Naive thymus-derived CD4-positive, alpha-beta T cell (primary cell): ENCODE measurements around the gene F10. TPM values are rescaled to one million over a fixed set of nuclear protein-coding genes. Genes with fewer than 3 reads are reported as not detected.

Experiments used
- ATAC-seq: fragments of 150-1000 bp; cut with Tn5 transposase; 2 replicates; pipeline ENCODE4 v1.10.0; 2021; ENCODE audit warnings: mild to moderate bottlenecking, moderate library complexity
- CTCF ChIA-PET: fragments of 350-600 bp; sonication (Branson Sonifier 250); formaldehyde crosslinking; loops from one replicate; lab custom pipeline; 2021; ENCODE audit warnings: antibody characterized with exemption; lab: Charles Lee
- POLR2A ChIA-PET: fragments of 350-600 bp; sonication (Branson Sonifier 250); formaldehyde crosslinking; loops from one replicate; lab custom pipeline; 2021; ENCODE audit warnings: antibody characterized with exemption, inconsistent platforms; lab: Charles Lee
- DNase-seq, 9 donors: peaks; one replicate each; pipeline versions ENCODE4 v3.0.0 to v3.0.0-alpha.2; 2020 to 2022; ENCODE audit warnings: mixed read lengths in 1 of 9
- H3K27ac ChIP-seq: one replicate; pipeline ENCODE4 v1.7.0; 2013; ENCODE audit warnings: mild to moderate bottlenecking, low read depth, low read length, moderate library complexity
- H3K27me3 ChIP-seq, 2 donors: one replicate each; pipeline ENCODE4 v1.7.0; 2013; ENCODE audit warnings: low read length in 2 of 2, mild to moderate bottlenecking in 2 of 2, moderate library complexity in 2 of 2; ENCODE audit not compliant: control insufficient read depth in 2 of 2, insufficient read depth in 2 of 2
- H3K36me3 ChIP-seq, 3 experiments: 1 replicate in 2 of 3; 2 replicates in 1 of 3; pipeline ENCODE4 v1.7.0; 2013; ENCODE audit warnings: low read length in 3 of 3, mild to moderate bottlenecking in 3 of 3, moderate library complexity in 1 of 3; ENCODE audit not compliant: insufficient read depth in 3 of 3, control insufficient read depth in 2 of 3
- H3K4me1 ChIP-seq, 2 donors: one replicate each; pipeline ENCODE4 v1.7.0; 2013; ENCODE audit warnings: low read length in 2 of 2, mild to moderate bottlenecking in 2 of 2, moderate library complexity in 1 of 2; ENCODE audit not compliant: control insufficient read depth in 2 of 2, insufficient read depth in 2 of 2
- H3K4me3 ChIP-seq: 2 replicates; pipeline ENCODE4 v1.7.0; 2013; ENCODE audit warnings: mild to moderate bottlenecking, low read length
- H3K9me3 ChIP-seq, 3 experiments: 1 replicate in 2 of 3; 2 replicates in 1 of 3; pipeline ENCODE4 v1.7.0; 2013; ENCODE audit warnings: low read length in 3 of 3; ENCODE audit not compliant: control insufficient read depth in 2 of 3
- H3K27ac Mint-ChIP-seq, 9 donors: one replicate each; pipeline ENCODE4 v1.8.0; 2020 to 2022; ENCODE audit warnings: mixed read lengths in 9 of 9, mild to moderate bottlenecking in 8 of 9, moderate library complexity in 5 of 9, inconsistent platforms in 2 of 9
- H3K27me3 Mint-ChIP-seq, 5 donors: one replicate each; pipeline ENCODE4 v1.8.0; 2021 to 2022; ENCODE audit warnings: mixed read lengths in 5 of 5, mild to moderate bottlenecking in 1 of 5
- H3K36me3 Mint-ChIP-seq, 5 donors: one replicate each; pipeline ENCODE4 v1.8.0; 2020 to 2022; ENCODE audit warnings: mixed read lengths in 5 of 5, mild to moderate bottlenecking in 3 of 5, inconsistent platforms in 1 of 5
- H3K4me1 Mint-ChIP-seq, 7 donors: one replicate each; pipeline ENCODE4 v1.8.0; 2020 to 2022; ENCODE audit warnings: mixed read lengths in 7 of 7, mild to moderate bottlenecking in 3 of 7, inconsistent platforms in 1 of 7
- H3K4me3 Mint-ChIP-seq, 10 donors: one replicate each; pipeline ENCODE4 v1.8.0; 2020 to 2022; ENCODE audit warnings: mild to moderate bottlenecking in 10 of 10, mixed read lengths in 10 of 10, moderate library complexity in 6 of 10, inconsistent platforms in 2 of 10
- H3K9me3 Mint-ChIP-seq, 11 donors: one replicate each; pipeline ENCODE4 v1.8.0; 2020 to 2022; ENCODE audit warnings: mixed read lengths in 11 of 11, mild to moderate bottlenecking in 4 of 11, inconsistent platforms in 1 of 11, moderate library complexity in 1 of 11
- intact Hi-C, 2 donors: fragments of 100-400 bp; cut with micrococcal nuclease; formaldehyde crosslinking; loops; one replicate each; pipeline ENCODE4 v1.15.1; 2023
- polyA plus RNA-seq, 2 donors: library from polyadenylated mRNA; unstranded; fragments of 300-500 nt; fragmentation: Illumina TruSeq; gene quantifications; one replicate each; pipeline ENCODE4 v1.2.3, GENCODE V29; 2021
- total RNA-seq, 6 experiments: library from RNA in 5 of 6; stranded (reverse) in 5 of 6; gene quantifications; 1 replicate in 5 of 6; 2 replicates in 1 of 6; pipeline ENCODE4 v1.2.3 and lab custom pipeline; 2021 to 2026

The F10 gene
- total and polyA plus RNA-seq, 7 experiments from 2014 or later: not detected

GRCh38 chr13:113145496-113145895 lies 22.9 kb downstream of the F10 start:
- DNase-seq (no peak), ATAC-seq (no peak)
- Mint-ChIP-seq H3K36me3 (no peaks in the 10 kb centered on the region), H3K27me3 (peaks cover 0 to 3% (median 0%) of the 10 kb centered on the region in 5 donors), H3K9me3 (no peaks in the 10 kb centered on the region), H3K4me1 (no peaks in the 10 kb centered on the region), H3K4me3 (no peak overlapping the region), H3K27ac (no peak overlapping the region)
- Histone ChIP-seq H3K9me3 (no peaks in the 10 kb centered on the region), H3K27ac (no peak overlapping the region), H3K36me3 (no peaks in the 10 kb centered on the region), H3K4me3 (no peak overlapping the region), H3K4me1 (no peaks in the 10 kb centered on the region), H3K27me3 (no peaks in the 10 kb centered on the region)
- ChIA-PET CTCF (no interaction called here), POLR2A (no interaction called here)
- intact Hi-C loops: no loop called here

GRCh38 chr13:113145911-113146598 lies 23.5 kb downstream of the F10 start:
- POLR2A ChIA-PET: interaction anchor here (0.6 kb wide), 1 partner anchor 9 kb away, joined by 3 read pairs; no protein-coding TSS in a partner anchor
- no peaks in the 10 kb centered on the region for H3K4me1 ChIP-seq
- no peaks in the 10 kb centered on the region for H3K36me3 ChIP-seq
- intact Hi-C loops: no loop called here
- H3K4me3 ChIP-seq: no peak overlapping the region
- no peaks in the 10 kb centered on the region for H3K27me3 ChIP-seq
- H3K27ac ChIP-seq: no peak overlapping the region
- Mint-ChIP-seq H3K27me3 (peaks cover 0 to 6% (median under 1%) of the 10 kb centered on the region in 5 donors), H3K4me1 (peaks cover 0 to 1% (median under 1%) of the 10 kb centered on the region in 7 donors), H3K36me3 (no peaks in the 10 kb centered on the region), H3K4me3 (no peak overlapping the region), H3K9me3 (peaks cover 0 to under 1% (median 0%) of the 10 kb centered on the region in 11 donors), H3K27ac (no peak overlapping the region)
- H3K9me3 ChIP-seq: no peaks in the 10 kb centered on the region
- ATAC-seq (no peak), DNase-seq (no peak)
- CTCF ChIA-PET: interaction anchor here (0.6 kb wide), 1 partner anchor 534 kb away, joined by 3 read pairs; no protein-coding TSS in a partner anchor

GRCh38 chr13:113146750-113147149 lies 24.2 kb downstream of the F10 start:
- Histone ChIP-seq H3K9me3 (no peaks in the 10 kb centered on the region), H3K4me1 (no peaks in the 10 kb centered on the region), H3K27ac (no peak overlapping the region), H3K36me3 (no peaks in the 10 kb centered on the region), H3K27me3 (no peaks in the 10 kb centered on the region), H3K4me3 (no peak overlapping the region)
- H3K9me3 Mint-ChIP-seq: peaks cover 0 to 2% (median 0%) of the 10 kb centered on the region in 11 donors
- H3K27me3 Mint-ChIP-seq: peaks cover 0 to 12% (median 6%) of the 10 kb centered on the region in 5 donors
- DNase-seq (no peak), ATAC-seq (no peak)
- intact Hi-C loops: no loop called here
- ChIA-PET CTCF (interaction anchor here (0.6 kb wide), 1 partner anchor 535 kb away, joined by 3 read pairs; no protein-coding TSS in a partner anchor), POLR2A (interaction anchor here (0.6 kb wide), 1 partner anchor 9 kb away, joined by 3 read pairs; no protein-coding TSS in a partner anchor)
- peaks cover 0 to 7% (median 2%) of the 10 kb centered on the region in 7 donors for H3K4me1 Mint-ChIP-seq
- H3K27ac Mint-ChIP-seq: no peak overlapping the region
- no peaks in the 10 kb centered on the region for H3K36me3 Mint-ChIP-seq
- H3K4me3 Mint-ChIP-seq: no peak overlapping the region

- Histone ChIP-seq H3K27ac (no peak overlapping the region), H3K4me1 (peaks cover 3% of the 10 kb centered on the region in 2 donors), H3K36me3 (no peaks in the 10 kb centered on the region), H3K27me3 (no peaks in the 10 kb centered on the region), H3K9me3 (no peaks in the 10 kb centered on the region), H3K4me3 (no peak overlapping the region)
- Mint-ChIP-seq H3K9me3 (peaks cover 0 to 2% (median 0%) of the 10 kb centered on the region in 11 donors), H3K27ac (no peak overlapping the region), H3K4me3 (no peak overlapping the region), H3K4me1 (peaks cover 1 to 10% (median 5%) of the 10 kb centered on the region in 7 donors), H3K27me3 (peaks cover 0 to 14% (median 7%) of the 10 kb centered on the region in 5 donors), H3K36me3 (no peaks in the 10 kb centered on the region)
- intact Hi-C loops: no loop called here
- ATAC-seq: no peak
- DNase-seq: no peak
- ChIA-PET CTCF (no interaction called here), POLR2A (no interaction called here)
Observed at GRCh38 chr13:113147206-113147605, 24.6 kb downstream of the F10 start.

- Mint-ChIP-seq H3K27me3 (peaks cover 0 to 17% (median 7%) of the 10 kb centered on the region in 5 donors), H3K36me3 (peaks cover 0 to 4% (median 0%) of the 10 kb centered on the region in 5 donors), H3K4me1 (peaks cover 9 to 18% (median 12%) of the 10 kb centered on the region in 7 donors), H3K27ac (no peak overlapping the region), H3K4me3 (no peak overlapping the region), H3K9me3 (peaks cover 0 to 8% (median 0%) of the 10 kb centered on the region in 11 donors)
- Histone ChIP-seq H3K27me3 (no peaks in the 10 kb centered on the region), H3K36me3 (no peaks in the 10 kb centered on the region), H3K9me3 (no peaks in the 10 kb centered on the region), H3K4me1 (peaks cover 15% of the 10 kb centered on the region in 2 donors), H3K4me3 (no peak overlapping the region), H3K27ac (no peak overlapping the region)
- ChIA-PET CTCF (no interaction called here), POLR2A (no interaction called here)
- ATAC-seq: no peak
- intact Hi-C loops: no loop called here
- no peak for DNase-seq
Observed at GRCh38 chr13:113148407-113148806, 25.8 kb downstream of the F10 start.

GRCh38 chr13:113148940-113149503 lies 26.4 kb downstream of the F10 start:
- no peak for ATAC-seq
- POLR2A ChIA-PET: no interaction called here

More at GRCh38 chr13:113148940-113149503, 26.4 kb downstream of the F10 start:
- Mint-ChIP-seq H3K9me3 (peaks cover 0 to 11% (median 0%) of the 10 kb centered on the region in 11 donors), H3K27me3 (peaks cover 0 to 17% (median 7%) of the 10 kb centered on the region in 5 donors), H3K4me3 (no peak overlapping the region), H3K27ac (no peak overlapping the region), H3K4me1 (peaks cover 9 to 18% (median 15%) of the 10 kb centered on the region in 7 donors), H3K36me3 (peaks cover 0 to 6% (median 0%) of the 10 kb centered on the region in 5 donors)
- no peaks in the 10 kb centered on the region for H3K27me3 ChIP-seq
- intact Hi-C loops: no loop called here
- H3K9me3 ChIP-seq: no peaks in the 10 kb centered on the region
- H3K36me3 ChIP-seq: no peaks in the 10 kb centered on the region
- DNase-seq: no peak
- CTCF ChIA-PET: no interaction called here
- H3K27ac ChIP-seq: no peak overlapping the region
- peaks cover 15 to 16% of the 10 kb centered on the region in 2 donors for H3K4me1 ChIP-seq
- H3K4me3 ChIP-seq: no peak overlapping the region
